GM12878 (cell line): ENCODE measurements around the gene SUSD6. TPM values are rescaled to one million over a fixed set of nuclear protein-coding genes. Genes with fewer than 3 reads are reported as not detected.

Experiments
- ATAC-seq: fragments of 200-7000 bp; cut with Tn5 transposase; 3 replicates; pipeline ENCODE4 v1.9.1; 2020; ENCODE audit warnings: mild to moderate bottlenecking, moderate library complexity
- BruUV-seq: library from RNA; stranded (reverse); fragments of 400-500 nt; replicated peaks from 2 replicates; lab custom pipeline; 2021; lab: Mats Ljungman, UMichigan
- CTCF ChIA-PET: fragments of 300-600 bp; sonication (Branson Sonifier 250); formaldehyde crosslinking; extraction: SDS; loops from one replicate; lab custom pipeline; 2021; ENCODE audit warnings: inconsistent platforms; lab: Yijun Ruan, JAX
- POLR2A ChIA-PET: fragments of 350-600 bp; formaldehyde crosslinking; extraction: SDS; loops from one replicate; lab custom pipeline; 2021; ENCODE audit warnings: inconsistent platforms; lab: Charles Lee
- RAD21 ChIA-PET: fragments of 300-600 bp; sonication (Branson Sonifier 250); formaldehyde crosslinking; loops from one replicate; lab custom pipeline; 2023; ENCODE audit warnings: antibody characterized with exemption; ENCODE audit not compliant: unreplicated experiment; lab: Charles Lee
- SMC1A ChIA-PET: fragments of 300-600 bp; sonication (Branson Sonifier 250); formaldehyde crosslinking; loops from one replicate; lab custom pipeline; 2023; ENCODE audit not compliant: unreplicated experiment, uncharacterized antibody; lab: Charles Lee
- DNase-seq: peaks from one replicate; pipeline ENCODE4 v3.0.0-alpha.2; 2011; ENCODE audit warnings: low read depth, low spot score
- FAIRE-seq: peaks from 3 replicates; lab custom pipeline; 2011; peaks lifted over from hg19 to GRCh38; lab: Jason Lieb, UNC
- H2AFZ ChIP-seq: 2 replicates; pipeline ENCODE4 v1.6.0; 2011; ENCODE audit warnings: low read depth, low read length, control low read depth; ENCODE audit not compliant: control insufficient read depth
- H3K27ac ChIP-seq: 2 replicates; pipeline ENCODE4 v1.5.1; 2011; ENCODE audit warnings: control low read depth; ENCODE audit not compliant: control insufficient read depth, insufficient read depth
- H3K27me3 ChIP-seq, 2 experiments: replicated peaks in 1 of 2; 2 replicates each; pipeline versions ENCODE4 v1.6.0 to v1.6.1; 2011; ENCODE audit warnings: low read length in 1 of 2; ENCODE audit not compliant: control insufficient read depth in 2 of 2, insufficient read depth in 2 of 2
- H3K36me3 ChIP-seq, 2 experiments: 2 replicates each; pipeline ENCODE4 v1.5.1; 2011; ENCODE audit warnings: low read length in 1 of 2; ENCODE audit not compliant: control insufficient read depth in 2 of 2, insufficient read depth in 2 of 2
- H3K4me1 ChIP-seq: 2 replicates; pipeline ENCODE4 v1.6.1; 2011; ENCODE audit warnings: mild to moderate bottlenecking, low read length, moderate library complexity, mixed read lengths; ENCODE audit not compliant: control insufficient read depth, insufficient read depth
- H3K4me2 ChIP-seq: 2 replicates; pipeline ENCODE4 v1.6.0; 2011; ENCODE audit warnings: control low read depth; ENCODE audit not compliant: control insufficient read depth, insufficient read depth
- H3K4me3 ChIP-seq: fragments of 200-600 bp; sonication (generic); 2 replicates; pipeline ENCODE4 v1.5.1; 2016
- H3K79me2 ChIP-seq: 2 replicates; pipeline ENCODE4 v1.6.0; 2011; ENCODE audit warnings: low read length; ENCODE audit not compliant: control insufficient read depth, insufficient read depth
- H3K9ac ChIP-seq: 2 replicates; pipeline ENCODE4 v1.8.0; 2011; ENCODE audit warnings: low read length, control low read depth, mixed read lengths; ENCODE audit not compliant: control insufficient read depth, insufficient read depth
- H3K9me3 ChIP-seq: replicated peaks from 3 replicates; pipeline ENCODE4 v1.5.1; 2011; ENCODE audit warnings: mild to moderate bottlenecking, low read length; ENCODE audit not compliant: control insufficient read depth, insufficient read depth
- H4K20me1 ChIP-seq: 2 replicates; pipeline ENCODE4 v1.6.0; 2011; ENCODE audit not compliant: control insufficient read depth, insufficient read depth
- RUNX3 ChIP-seq: IDR thresholded peaks from 2 replicates; pipeline ENCODE4 v1.6.1; 2012; ENCODE audit warnings: low read length, inconsistent platforms
- ZNF622 ChIP-seq: fragments of 450-650 bp; IDR thresholded peaks from 2 replicates; pipeline ENCODE4 v1.6.1; 2017; ENCODE audit warnings: mild to moderate bottlenecking, inconsistent platforms
- WGBS: methylation state at CpG from one replicate; pipeline ENCODE4 v1.1.6; 2016; ENCODE audit warnings: low lambda C conversion rate; ENCODE audit not compliant: insufficient replicate concordance, insufficient coverage; ENCODE audit errors: missing lambda C conversion rate; 5-methylcytosine and 5-hydroxymethylcytosine counted together
- in situ Hi-C: fragments of 300-500 bp; cut with MboI; formaldehyde crosslinking; loops from 9 replicates; pipeline ENCODE4 v1.14.3; 2018; ENCODE audit warnings: mixed read lengths
- intact Hi-C: fragments of 100-400 bp; cut with micrococcal nuclease; formaldehyde crosslinking; loops from one replicate; pipeline ENCODE4 v1.14.2; 2022; ENCODE audit not compliant: unreplicated experiment
- polyA plus RNA-seq, 11 experiments: library from polyadenylated mRNA; depleted of rRNA in 4 of 11; unstranded in 6 of 11; stranded (reverse) in 5 of 11; fragments of >200 nt; fragmentation: Nextera tagmentation in 4 of 11; fragmentation: Illumina TruSeq in 1 of 11; extraction: Ambion mirVana in 4 of 11; extraction: Trizol in 1 of 11; gene quantifications; 1 replicate in 1 of 11; 2 replicates in 10 of 11; pipeline versions ENCODE4 v1.2.1 to v1.2.3, GENCODE V29; 2011 to 2016; ENCODE audit warnings: inconsistent platforms in 2 of 11, missing spikeins in 2 of 11, low read depth in 1 of 11
- total RNA-seq, 4 experiments: library from RNA; depleted of rRNA in 3 of 4; stranded (reverse); fragments of >200 nt in 3 of 4; fragmentation: Illumina TruSeq in 1 of 4; extraction: Trizol in 1 of 4; gene quantifications; 2 replicates each; pipeline versions ENCODE4 v1.2.1 to v1.2.3, GENCODE V29; 2013 to 2021
- TF ChIP-seq, protein P1 (sequence below): fragments of 450-650 bp; IDR thresholded peaks from 2 replicates; pipeline ENCODE4 v1.6.1; 2017; ENCODE audit warnings: low read depth, mild to moderate bottlenecking, moderate library complexity
- TF ChIP-seq, protein P2 (sequence below): fragments of 450-650 bp; IDR thresholded peaks from 2 replicates; pipeline ENCODE4 v1.6.1; 2014; ENCODE audit warnings: mild to moderate bottlenecking

SUSD6 gene
- total and polyA plus RNA-seq, 10 of the 15 experiments (the other 5 are each of a cell fraction or from before 2014, with no cell fraction given), result 6.6 to 39.8 (median 20.2) TPM

DNA sequence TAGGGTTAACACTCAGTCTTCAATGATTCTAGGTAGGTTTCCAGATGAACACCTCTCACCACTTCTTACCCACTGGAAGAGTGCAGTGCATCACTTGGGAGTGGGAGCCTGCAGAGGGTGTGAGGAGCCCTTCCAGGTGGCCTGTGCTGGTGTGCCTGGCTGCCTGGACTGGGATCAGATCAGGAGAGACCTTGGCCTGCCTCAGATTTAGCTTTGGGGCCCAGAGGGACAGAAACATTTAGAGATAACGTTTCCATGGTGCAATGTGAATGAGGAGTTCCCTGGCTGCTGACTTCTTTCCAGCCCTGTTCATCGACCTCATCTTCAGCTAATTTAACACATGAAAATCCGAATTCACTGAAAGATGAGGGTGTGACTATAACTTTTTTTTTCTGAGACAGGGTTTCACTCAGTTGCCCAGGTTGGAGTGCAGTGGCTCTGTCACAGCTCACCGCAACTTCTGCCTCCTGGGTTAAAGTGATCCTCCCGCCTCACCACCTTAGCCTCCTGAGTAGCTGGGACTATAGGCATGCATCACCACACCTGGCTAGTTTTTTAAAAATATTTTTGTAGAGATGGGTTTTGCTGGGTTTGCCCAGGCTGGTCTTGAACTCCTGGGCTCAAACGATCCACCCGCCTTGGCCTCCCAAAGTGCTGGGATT lies 53.6 kb downstream of the SUSD6 start:
- CTCF ChIA-PET, result interaction anchor here (1.0 kb wide), 1 partner anchor 16 kb away, joined by 3 read pairs; no protein-coding TSS in a partner anchor
- H3K27ac ChIP-seq, result peak overlapping the region; percentile 53
- POLR2A ChIA-PET, result interaction anchor here (1.5 to 1.6 kb wide), 2 partner anchors 9 to 53 kb away, joined by 3 to 4 read pairs; no protein-coding TSS in a partner anchor
- H3K36me3 ChIP-seq, result peaks cover 9 to 27% of the 10 kb centered on the region in 2 experiments; a peak in 3 of 4 replicates
- 35% methylated on average over 7 of the region's 7 CpGs for WGBS
- FAIRE-seq (no peak), DNase-seq (no peak), ATAC-seq (no peak)
- peaks cover 56% of the 10 kb centered on the region for H3K4me1 ChIP-seq
- peaks cover 81% of the 10 kb centered on the region for H3K79me2 ChIP-seq
- BruUV-seq, result no TSS peak
- SMC1A ChIA-PET, result interaction anchor here (1.1 to 5.0 kb wide), 4 partner anchors 9 to 35 kb away, joined by 3 to 57 read pairs (median 6); no protein-coding TSS in a partner anchor
- H4K20me1 ChIP-seq, result no peaks in the 10 kb centered on the region
- intact Hi-C loops, result no loop called here
- H3K4me2 ChIP-seq, result peak overlapping the region; percentile 72
- 0 out of 2 replicates have a peak overlapping the region, but pooled peaks have one; percentile 24 for H3K4me3 ChIP-seq
- TF ChIP-seq RUNX3 (peak; percentile 54), ZNF622 (no peak)
- TF ChIP-seq, protein P1, sequence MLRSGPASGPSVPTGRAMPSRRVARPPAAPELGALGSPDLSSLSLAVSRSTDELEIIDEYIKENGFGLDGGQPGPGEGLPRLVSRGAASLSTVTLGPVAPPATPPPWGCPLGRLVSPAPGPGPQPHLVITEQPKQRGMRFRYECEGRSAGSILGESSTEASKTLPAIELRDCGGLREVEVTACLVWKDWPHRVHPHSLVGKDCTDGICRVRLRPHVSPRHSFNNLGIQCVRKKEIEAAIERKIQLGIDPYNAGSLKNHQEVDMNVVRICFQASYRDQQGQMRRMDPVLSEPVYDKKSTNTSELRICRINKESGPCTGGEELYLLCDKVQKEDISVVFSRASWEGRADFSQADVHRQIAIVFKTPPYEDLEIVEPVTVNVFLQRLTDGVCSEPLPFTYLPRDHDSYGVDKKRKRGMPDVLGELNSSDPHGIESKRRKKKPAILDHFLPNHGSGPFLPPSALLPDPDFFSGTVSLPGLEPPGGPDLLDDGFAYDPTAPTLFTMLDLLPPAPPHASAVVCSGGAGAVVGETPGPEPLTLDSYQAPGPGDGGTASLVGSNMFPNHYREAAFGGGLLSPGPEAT, result no peak
- TF ChIP-seq, protein P2, sequence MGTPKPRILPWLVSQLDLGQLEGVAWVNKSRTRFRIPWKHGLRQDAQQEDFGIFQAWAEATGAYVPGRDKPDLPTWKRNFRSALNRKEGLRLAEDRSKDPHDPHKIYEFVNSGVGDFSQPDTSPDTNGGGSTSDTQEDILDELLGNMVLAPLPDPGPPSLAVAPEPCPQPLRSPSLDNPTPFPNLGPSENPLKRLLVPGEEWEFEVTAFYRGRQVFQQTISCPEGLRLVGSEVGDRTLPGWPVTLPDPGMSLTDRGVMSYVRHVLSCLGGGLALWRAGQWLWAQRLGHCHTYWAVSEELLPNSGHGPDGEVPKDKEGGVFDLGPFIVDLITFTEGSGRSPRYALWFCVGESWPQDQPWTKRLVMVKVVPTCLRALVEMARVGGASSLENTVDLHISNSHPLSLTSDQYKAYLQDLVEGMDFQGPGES, result no peak
- H3K27me3 ChIP-seq, result no peaks in the 10 kb centered on the region
- RAD21 ChIA-PET, result no interaction called here
- H2AFZ ChIP-seq, result no peak overlapping the region
- in situ Hi-C loops, result loop anchor here (10.0 kb wide), 1 partner anchor 50 kb away; the partner anchor contains the start of gene SUSD6
- H3K9ac ChIP-seq, result no peak overlapping the region
- no peaks in the 10 kb centered on the region; the same call in 2 of the 3 replicates for H3K9me3 ChIP-seq
